Type B pancreatic cell (in vitro differentiated cells): ENCODE results near the gene NDUFS6. TPM values are rescaled to one million over a fixed set of nuclear protein-coding genes. Genes with fewer than 3 reads are reported as not detected.

Source experiments
- DNase-seq: peaks from one replicate; pipeline ENCODE4 v3.0.0; 2021; ENCODE audit warnings: mixed read lengths; ENCODE audit not compliant: unreplicated experiment; ENCODE audit errors: extremely low spot score
- H3K27ac Mint-ChIP-seq: 2 replicates; pipeline ENCODE4 v1.8.0; 2021; ENCODE audit warnings: mild to moderate bottlenecking, mixed read lengths
- H3K27me3 Mint-ChIP-seq: 2 replicates; pipeline ENCODE4 v1.8.0; 2021; ENCODE audit warnings: mixed read lengths
- H3K36me3 Mint-ChIP-seq: 2 replicates; pipeline ENCODE4 v1.8.0; 2021; ENCODE audit warnings: mixed read lengths
- H3K4me1 Mint-ChIP-seq: one replicate; pipeline ENCODE4 v1.8.0; 2021; ENCODE audit warnings: mixed read lengths; ENCODE audit not compliant: unreplicated experiment
- H3K4me3 Mint-ChIP-seq: 2 replicates; pipeline ENCODE4 v1.8.0; 2021; ENCODE audit warnings: mild to moderate bottlenecking, mixed read lengths
- H3K9me3 Mint-ChIP-seq: 2 replicates; pipeline ENCODE4 v1.8.0; 2021; ENCODE audit warnings: mixed read lengths
- CTCF ChIP-seq: fragments of 200-600 bp; sonication (generic); conservative IDR thresholded peaks from 2 replicates; pipeline ENCODE4 v1.5.0; 2021; ENCODE audit warnings: antibody characterized with exemption, mild to moderate bottlenecking
- total RNA-seq: library from RNA; stranded (reverse); gene quantifications from 2 replicates; pipeline ENCODE4 v1.2.1, GENCODE V29; 2021; ENCODE audit warnings: low replicate concordance

The NDUFS6 gene
- total RNA-seq, 1 donor from 2014 or later = 37.7 TPM

- TF ChIP-seq CTCF = no peak
- peaks cover 27% of the 10 kb centered on the region for H3K27me3 Mint-ChIP-seq
- DNase-seq = no peak
- H3K4me1 Mint-ChIP-seq = peaks cover 8% of the 10 kb centered on the region
- H3K9me3 Mint-ChIP-seq = no peaks in the 10 kb centered on the region
- peaks cover 11% of the 10 kb centered on the region for H3K36me3 Mint-ChIP-seq
- no peak overlapping the region for H3K27ac Mint-ChIP-seq
- H3K4me3 Mint-ChIP-seq = no peak overlapping the region
Observed at GRCh38 chr5:1830571-1831228, 29.5 kb downstream of the NDUFS6 start.

- TF ChIP-seq CTCF = no peak
- H3K36me3 Mint-ChIP-seq = peaks cover 6% of the 10 kb centered on the region
- no peak overlapping the region for H3K4me3 Mint-ChIP-seq
- peaks cover 8% of the 10 kb centered on the region for H3K4me1 Mint-ChIP-seq
- H3K27me3 Mint-ChIP-seq = peaks cover 33% of the 10 kb centered on the region
- H3K27ac Mint-ChIP-seq = no peak overlapping the region
- H3K9me3 Mint-ChIP-seq = no peaks in the 10 kb centered on the region
- no peak for DNase-seq
Observed at GRCh38 chr5:1831257-1831656, 30.1 kb downstream of the NDUFS6 start.

- no peaks in the 10 kb centered on the region for H3K9me3 Mint-ChIP-seq
- H3K4me3 Mint-ChIP-seq = no peak overlapping the region
- peaks cover 8% of the 10 kb centered on the region for H3K4me1 Mint-ChIP-seq
- no peak overlapping the region for H3K27ac Mint-ChIP-seq
- TF ChIP-seq CTCF = no peak
- peaks cover 6% of the 10 kb centered on the region for H3K36me3 Mint-ChIP-seq
- peaks cover 34% of the 10 kb centered on the region for H3K27me3 Mint-ChIP-seq
- no peak for DNase-seq
Observed at GRCh38 chr5:1831677-1832313, 30.6 kb downstream of the NDUFS6 start.

- DNase-seq = no peak
- H3K4me3 Mint-ChIP-seq = no peak overlapping the region
- no peak for TF ChIP-seq CTCF
- no peaks in the 10 kb centered on the region for H3K36me3 Mint-ChIP-seq
- H3K4me1 Mint-ChIP-seq = peaks cover 8% of the 10 kb centered on the region
- peaks cover 34% of the 10 kb centered on the region for H3K27me3 Mint-ChIP-seq
- no peaks in the 10 kb centered on the region for H3K9me3 Mint-ChIP-seq
- no peak overlapping the region for H3K27ac Mint-ChIP-seq
Observed at GRCh38 chr5:1832511-1833250, 31.5 kb downstream of the NDUFS6 start.

GRCh38 chr5:1833264-1834021, 32.2 kb downstream of the NDUFS6 start:
- H3K4me1 Mint-ChIP-seq = peaks cover 8% of the 10 kb centered on the region
- no peak for DNase-seq
- H3K4me3 Mint-ChIP-seq = no peak overlapping the region
- H3K9me3 Mint-ChIP-seq = no peaks in the 10 kb centered on the region
- H3K27ac Mint-ChIP-seq = no peak overlapping the region
- no peak for TF ChIP-seq CTCF
- H3K36me3 Mint-ChIP-seq = no peaks in the 10 kb centered on the region
- peaks cover 39% of the 10 kb centered on the region for H3K27me3 Mint-ChIP-seq
